OCI-LY1 (cell line): ENCODE data around the gene METTL3.
"Not testable (repeated sequence)": the region's sequence is repeated elsewhere in the genome, so short reads cannot be mapped to it uniquely, and the experiment has no call there.

ENCODE experiments used
- H2AFZ ChIP-seq: fragments of 200-600 bp; sonication (generic), shearing (Covaris generic); 2 replicates; pipeline ENCODE4 v1.6.0; 2014; ENCODE audit warnings: antibody characterized with exemption, mild to moderate bottlenecking, low read length
- H3F3A ChIP-seq: fragments of 200-600 bp; sonication (generic), shearing (Covaris generic); 2 replicates; pipeline ENCODE4 v1.6.0; 2014; ENCODE audit warnings: mild to moderate bottlenecking, antibody characterized with exemption, low read length, moderate library complexity; ENCODE audit not compliant: insufficient read depth
- H3K27ac ChIP-seq: fragments of 200-600 bp; sonication (generic); 2 replicates; pipeline ENCODE4 v1.5.1; 2014; ENCODE audit warnings: low read length, mixed run types, mild to moderate bottlenecking, low read depth; ENCODE audit not compliant: poor library complexity, severe bottlenecking
- H3K27me3 ChIP-seq: fragments of 200-600 bp; sonication (generic); 2 replicates; pipeline ENCODE4 v1.6.0; 2014; ENCODE audit warnings: antibody characterized with exemption, mild to moderate bottlenecking, low read length, moderate library complexity; ENCODE audit not compliant: insufficient read depth
- H3K36me3 ChIP-seq: fragments of 200-600 bp; sonication (generic); 2 replicates; pipeline ENCODE4 v1.6.1; 2014; ENCODE audit warnings: mild to moderate bottlenecking, antibody characterized with exemption, low read length, moderate library complexity, mixed read lengths; ENCODE audit not compliant: insufficient read depth
- H3K4me1 ChIP-seq: fragments of 200-600 bp; sonication (generic); 2 replicates; pipeline ENCODE4 v1.5.1; 2014; ENCODE audit warnings: mild to moderate bottlenecking, low read length, moderate library complexity; ENCODE audit not compliant: insufficient read depth, severe bottlenecking
- H3K4me2 ChIP-seq: fragments of 200-600 bp; sonication (generic), shearing (Covaris generic); 2 replicates; pipeline ENCODE4 v1.6.1; 2014; ENCODE audit warnings: low read length
- H3K4me3 ChIP-seq: fragments of 200-600 bp; sonication (generic); 2 replicates; pipeline ENCODE4 v1.5.1; 2014; ENCODE audit warnings: low read length, low read depth, mild to moderate bottlenecking, mixed read lengths; ENCODE audit not compliant: poor library complexity, severe bottlenecking
- H3K79me2 ChIP-seq: fragments of 200-600 bp; shearing (Covaris generic); 2 replicates; pipeline ENCODE4 v1.6.1; 2016; ENCODE audit warnings: mixed run types, low read length, mixed read lengths; ENCODE audit not compliant: insufficient read depth
- H3K9ac ChIP-seq: fragments of 200-600 bp; sonication (generic), shearing (Covaris generic); 2 replicates; pipeline ENCODE4 v1.6.1; 2014; ENCODE audit warnings: mild to moderate bottlenecking, low read length, mixed read lengths
- H3K9me2 ChIP-seq: fragments of 200-600 bp; sonication (generic), shearing (Covaris generic); 2 replicates; pipeline ENCODE4 v1.6.1; 2014; ENCODE audit warnings: low read depth, mild to moderate bottlenecking, low read length, mixed read lengths
- H3K9me3 ChIP-seq: fragments of 200-600 bp; shearing (Covaris generic); 2 replicates; pipeline ENCODE4 v1.6.1; 2014; ENCODE audit warnings: low read length, mixed read lengths
- H4K20me1 ChIP-seq: fragments of 200-600 bp; sonication (generic), shearing (Covaris generic); 2 replicates; pipeline ENCODE4 v1.6.0; 2016; ENCODE audit warnings: mild to moderate bottlenecking, low read length; ENCODE audit not compliant: insufficient read depth
- CTCF ChIP-seq: fragments of 200-600 bp; sonication (generic), shearing (Covaris generic); IDR thresholded peaks from 2 replicates; pipeline ENCODE4 v1.5.1; 2017; ENCODE audit warnings: mild to moderate bottlenecking, antibody characterized with exemption, low read length, moderate library complexity, mixed read lengths
- EZH2 ChIP-seq: fragments of 200-600 bp; sonication (generic), shearing (Covaris generic); IDR thresholded peaks from 2 replicates; pipeline ENCODE4 v1.8.0; 2017; ENCODE audit warnings: borderline replicate concordance, mixed run types, mild to moderate bottlenecking, antibody characterized with exemption, low read length, moderate library complexity, mixed read lengths

Gene METTL3

GRCh38 chr14:21556378-21557083 is 45.4 kb upstream of the METTL3 start:
- H4K20me1 ChIP-seq, result no peaks in the 10 kb centered on the region
- TF ChIP-seq EZH2, result no peak
- TF ChIP-seq CTCF, result no peak
- H3K27ac ChIP-seq, result no peak overlapping the region
- no peaks in the 10 kb centered on the region for H3K9me3 ChIP-seq
- H3F3A ChIP-seq, result no peaks in the 10 kb centered on the region
- H3K36me3 ChIP-seq, result no peaks in the 10 kb centered on the region
- no peaks in the 10 kb centered on the region for H3K27me3 ChIP-seq
- no peak overlapping the region for H3K9ac ChIP-seq
- no peaks in the 10 kb centered on the region for H3K9me2 ChIP-seq
- H3K4me2 ChIP-seq, result no peak overlapping the region
- H3K4me3 ChIP-seq, result no peak overlapping the region
- peaks cover 5% of the 10 kb centered on the region for H3K4me1 ChIP-seq
- no peaks in the 10 kb centered on the region for H3K79me2 ChIP-seq
- no peak overlapping the region for H2AFZ ChIP-seq

- no peaks in the 10 kb centered on the region for H3K36me3 ChIP-seq
- no peaks in the 10 kb centered on the region for H3K9me3 ChIP-seq
- H3K4me1 ChIP-seq, result peaks cover 5% of the 10 kb centered on the region
- no peak overlapping the region for H3K4me2 ChIP-seq
- no peak overlapping the region for H2AFZ ChIP-seq
- no peaks in the 10 kb centered on the region for H4K20me1 ChIP-seq
- no peak overlapping the region for H3K4me3 ChIP-seq
- TF ChIP-seq CTCF, result no peak
- no peak for TF ChIP-seq EZH2
- H3K27me3 ChIP-seq, result no peaks in the 10 kb centered on the region
- H3K9ac ChIP-seq, result no peak overlapping the region
- no peaks in the 10 kb centered on the region for H3F3A ChIP-seq
- no peak overlapping the region for H3K27ac ChIP-seq
- H3K9me2 ChIP-seq, result no peaks in the 10 kb centered on the region
- H3K79me2 ChIP-seq, result no peaks in the 10 kb centered on the region
Observed at GRCh38 chr14:21553266-21553665, 42.1 kb upstream of the METTL3 start.

GRCh38 chr14:21544588-21544987 is 33.4 kb upstream of the METTL3 start:
- not testable (repeated sequence) for H2AFZ ChIP-seq, H3K4me2 ChIP-seq, H3K27ac ChIP-seq, H3F3A ChIP-seq, H3K9ac ChIP-seq, H3K4me1 ChIP-seq, H3K27me3 ChIP-seq, H3K9me2 ChIP-seq, H3K79me2 ChIP-seq, H3K4me3 ChIP-seq, H3K36me3 ChIP-seq, H3K9me3 ChIP-seq, H4K20me1 ChIP-seq

GRCh38 chr14:21543963-21544362 is 32.8 kb upstream of the METTL3 start:
- Histone ChIP-seq H3K27me3 (no peaks in the 10 kb centered on the region; the same call in 1 of the 2 replicates), H3K4me2 (no peak overlapping the region), H3K4me3 (no peak overlapping the region), H3K9me3 (no peaks in the 10 kb centered on the region), H4K20me1 (no peaks in the 10 kb centered on the region), H3K4me1 (no peaks in the 10 kb centered on the region), H2AFZ (no peak overlapping the region), H3K9ac (no peak overlapping the region), H3K27ac (no peak overlapping the region), H3K36me3 (no peaks in the 10 kb centered on the region), H3K79me2 (no peaks in the 10 kb centered on the region), H3F3A (no peaks in the 10 kb centered on the region), H3K9me2 (no peaks in the 10 kb centered on the region)
- TF ChIP-seq EZH2 (no peak), CTCF (no peak)
